SK-N-SH (cell line): ENCODE data around the gene TRAPPC2B. TPM values are rescaled to one million over a fixed set of nuclear protein-coding genes. Genes with fewer than 3 reads are reported as not detected.

Source experiments
- CTCF ChIA-PET: fragments of 300-600, 350-600 bp; formaldehyde crosslinking; extraction: SDS; loops from one replicate; lab custom pipeline; 2021; lab: Yijun Ruan, JAX
- POLR2A ChIA-PET: fragments of 350-600 bp; sonication (Branson Sonifier 250); formaldehyde crosslinking; extraction: SDS; loops from one replicate; lab custom pipeline; 2020; ENCODE audit warnings: antibody characterized with exemption, inconsistent platforms; lab: Yijun Ruan, JAX
- DNase-seq: peaks from one replicate; pipeline ENCODE4 v3.0.0; 2012
- H2AFZ ChIP-seq: fragments of 200-600 bp; sonication (generic); 2 replicates; pipeline ENCODE4 v1.8.1; 2016; ENCODE audit warnings: antibody characterized with exemption, mild to moderate bottlenecking, low read depth
- H3F3A ChIP-seq: fragments of 200-600 bp; sonication (generic); replicated peaks from 2 replicates; pipeline ENCODE3; 2016; ENCODE audit warnings: antibody characterized with exemption, mild to moderate bottlenecking; ENCODE audit not compliant: insufficient read depth
- H3K27ac ChIP-seq, 2 experiments: fragments of 200-500 bp in 1 of 2; fragments of 200-600 bp in 1 of 2; sonication (Bioruptor generic) in 1 of 2; sonication (generic), shearing (Covaris generic) in 1 of 2; 2 replicates each; pipeline versions ENCODE4 v1.5.1 to v1.6.1; 2014 to 2016; ENCODE audit warnings: low read depth in 2 of 2, inconsistent platforms in 1 of 2, low read length in 1 of 2, mild to moderate bottlenecking in 1 of 2, mixed read lengths in 1 of 2
- H3K27me3 ChIP-seq: fragments of 200-600 bp; sonication (generic), shearing (Covaris generic); 2 replicates; pipeline ENCODE4 v1.6.1; 2016; ENCODE audit warnings: mixed run types; ENCODE audit not compliant: insufficient read depth
- H3K36me3 ChIP-seq, 2 experiments: fragments of 200-500 bp in 1 of 2; fragments of 200-600 bp in 1 of 2; sonication (Bioruptor generic) in 1 of 2; sonication (generic) in 1 of 2; replicated peaks in 1 of 2; 2 replicates each; pipeline versions ENCODE3 to v1.5.1; 2014 to 2016; ENCODE audit warnings: low read length in 1 of 2, mild to moderate bottlenecking in 1 of 2; ENCODE audit not compliant: insufficient read depth in 2 of 2, control insufficient read depth in 1 of 2
- H3K4me1 ChIP-seq, 2 experiments: fragments of 200-500 bp in 1 of 2; fragments of 200-600 bp in 1 of 2; sonication (Bioruptor generic) in 1 of 2; sonication (generic), shearing (Covaris generic) in 1 of 2; 2 replicates each; pipeline versions ENCODE4 v1.5.1 to v1.6.1; 2014 to 2016; ENCODE audit warnings: low read depth in 1 of 2, low read length in 1 of 2, mixed run types in 1 of 2; ENCODE audit not compliant: insufficient read depth in 2 of 2, control insufficient read depth in 1 of 2
- H3K4me2 ChIP-seq: fragments of 200-600 bp; sonication (generic), shearing (Covaris generic); 2 replicates; pipeline ENCODE4 v1.6.1; 2017; ENCODE audit warnings: mixed run types
- H3K4me3 ChIP-seq, 2 experiments: fragments of 200-500 bp in 1 of 2; fragments of 200-600 bp in 1 of 2; sonication (Bioruptor generic) in 1 of 2; sonication (generic), shearing (Covaris generic) in 1 of 2; 2 replicates each; pipeline versions ENCODE4 v1.5.1 to v1.8.1; 2014 to 2016; ENCODE audit warnings: low read depth in 2 of 2, inconsistent platforms in 1 of 2, low read length in 1 of 2, mild to moderate bottlenecking in 1 of 2, mixed read lengths in 1 of 2, moderate library complexity in 1 of 2
- H3K79me2 ChIP-seq: fragments of 200-600 bp; sonication (generic); 2 replicates; pipeline ENCODE4 v1.8.1; 2017; ENCODE audit warnings: mild to moderate bottlenecking; ENCODE audit not compliant: insufficient read depth
- H3K9ac ChIP-seq: fragments of 200-600 bp; sonication (generic); 2 replicates; pipeline ENCODE4 v1.6.1; 2017; ENCODE audit warnings: mixed run types
- H3K9me2 ChIP-seq: fragments of 200-600 bp; sonication (generic); 2 replicates; pipeline ENCODE4 v1.6.1; 2017; ENCODE audit warnings: mixed run types
- H3K9me3 ChIP-seq: fragments of 200-600 bp; sonication (generic); 2 replicates; pipeline ENCODE4 v1.6.1; 2017; ENCODE audit warnings: mixed run types, mild to moderate bottlenecking, moderate library complexity
- H4K20me1 ChIP-seq: fragments of 200-600 bp; sonication (generic); 2 replicates; pipeline ENCODE4 v1.6.1; 2017; ENCODE audit warnings: mild to moderate bottlenecking, mixed run types; ENCODE audit not compliant: insufficient read depth
- CHD2 ChIP-seq: fragments of 150-350 bp; IDR thresholded peaks from 2 replicates; pipeline ENCODE4 v1.6.1; 2018; ENCODE audit warnings: low read length; ENCODE audit not compliant: partially characterized antibody
- ELF1 ChIP-seq: IDR thresholded peaks from 2 replicates; pipeline ENCODE4 v1.4.0; 2012
- EP300 ChIP-seq, 2 experiments: IDR thresholded peaks; 2 replicates each; pipeline versions ENCODE4 v1.4.0 to v1.6.1; 2012; ENCODE audit warnings: borderline replicate concordance in 1 of 2, low read depth in 1 of 2, low read length in 1 of 2
- EZH2phosphoT487 ChIP-seq: fragments of 200-600 bp; sonication (generic); IDR thresholded peaks from 2 replicates; pipeline ENCODE4 v1.6.1; 2017; ENCODE audit warnings: low read depth, mixed run types, mild to moderate bottlenecking, antibody characterized with exemption, moderate library complexity, borderline replicate concordance
- FOXJ3 ChIP-seq: sonication (generic); formaldehyde crosslinking; IDR thresholded peaks from 2 replicates; pipeline ENCODE4 v1.5.1; 2020; ENCODE audit warnings: mild to moderate bottlenecking, missing genetic modification reagents
- FOXM1 ChIP-seq: IDR thresholded peaks from 2 replicates; pipeline ENCODE4 v1.4.0; 2012; ENCODE audit warnings: low read depth, mild to moderate bottlenecking
- GATA2 ChIP-seq: sonication (generic); formaldehyde crosslinking; IDR thresholded peaks from 2 replicates; pipeline ENCODE4 v1.5.0; 2020; ENCODE audit warnings: mild to moderate bottlenecking, missing genetic modification reagents
- JUND ChIP-seq: IDR thresholded peaks from 2 replicates; pipeline ENCODE4 v1.4.0; 2012
- MEF2A ChIP-seq: IDR thresholded peaks from 2 replicates; pipeline ENCODE4 v1.4.0; 2012; ENCODE audit warnings: low read depth, borderline replicate concordance
- MXI1 ChIP-seq: IDR thresholded peaks from 2 replicates; pipeline ENCODE4 v1.6.1; 2012; ENCODE audit warnings: mild to moderate bottlenecking, low read depth, low read length, improper control_type of control experiment
- NFIC ChIP-seq: IDR thresholded peaks from 2 replicates; pipeline ENCODE4 v1.4.0; 2012; ENCODE audit warnings: borderline replicate concordance
- PBX3 ChIP-seq: IDR thresholded peaks from 2 replicates; pipeline ENCODE4; 2012
- POLR2AphosphoS5 ChIP-seq: IDR thresholded peaks from 2 replicates; pipeline ENCODE4 v1.6.1; 2012; ENCODE audit warnings: low read depth, low read length
- RCOR1 ChIP-seq: fragments of 150-350 bp; IDR thresholded peaks from 2 replicates; pipeline ENCODE4 v1.6.1; 2017; ENCODE audit warnings: antibody characterized with exemption, low read length
- RFX5 ChIP-seq: IDR thresholded peaks from 2 replicates; pipeline ENCODE4 v1.6.1; 2012; ENCODE audit warnings: mild to moderate bottlenecking, improper control_type of control experiment, low read length
- SIN3A ChIP-seq: IDR thresholded peaks from 2 replicates; pipeline ENCODE4 v1.6.1; 2012; ENCODE audit warnings: low read depth, mild to moderate bottlenecking, low read length, moderate library complexity, borderline replicate concordance
- SMC3 ChIP-seq: IDR thresholded peaks from 2 replicates; pipeline ENCODE4 v1.6.1; 2012; ENCODE audit warnings: low read depth, low read length, improper control_type of control experiment
- TCF12 ChIP-seq: IDR thresholded peaks from 2 replicates; pipeline ENCODE4 v1.4.0; 2012
- TEAD4 ChIP-seq: IDR thresholded peaks from 2 replicates; pipeline ENCODE4 v1.4.0; 2012; ENCODE audit warnings: mild to moderate bottlenecking, borderline replicate concordance; ENCODE audit not compliant: insufficient read depth
- USF1 ChIP-seq: IDR thresholded peaks from 2 replicates; pipeline ENCODE4 v1.4.0; 2012; ENCODE audit warnings: low read depth, borderline replicate concordance
- YY1 ChIP-seq: IDR thresholded peaks from 2 replicates; pipeline ENCODE4 v1.4.0; 2012; ENCODE audit warnings: low read depth, mild to moderate bottlenecking
- WGBS: methylation state at CpG from one replicate; pipeline ENCODE4 v1.1.6; 2017; ENCODE audit warnings: low lambda C conversion rate; 5-methylcytosine and 5-hydroxymethylcytosine counted together
- polyA plus RNA-seq, 3 experiments: library from polyadenylated mRNA; depleted of rRNA; stranded (reverse); fragments of >200 nt; gene quantifications; 2 replicates each; pipeline ENCODE4 v1.2.3, GENCODE V29; 2012
- TF ChIP-seq, protein P1 (sequence below): IDR thresholded peaks from 2 replicates; pipeline ENCODE4 v1.6.1; 2012; ENCODE audit warnings: mild to moderate bottlenecking, low read depth, low read length, moderate library complexity
- TF ChIP-seq, protein P2 (sequence below): IDR thresholded peaks from 2 replicates; pipeline ENCODE4 v1.4.0; 2012; ENCODE audit warnings: low read depth
- TF ChIP-seq, protein P3 (sequence below): fragments of 150-350 bp; IDR thresholded peaks from 2 replicates; pipeline ENCODE4 v1.6.1; 2017; ENCODE audit warnings: antibody characterized with exemption, low read length, low read depth, borderline replicate concordance

Gene TRAPPC2B
- polyA plus RNA-seq, 1 of the 3 experiments (the other 2 are of a cell fraction), result 21.0 TPM

DNA sequence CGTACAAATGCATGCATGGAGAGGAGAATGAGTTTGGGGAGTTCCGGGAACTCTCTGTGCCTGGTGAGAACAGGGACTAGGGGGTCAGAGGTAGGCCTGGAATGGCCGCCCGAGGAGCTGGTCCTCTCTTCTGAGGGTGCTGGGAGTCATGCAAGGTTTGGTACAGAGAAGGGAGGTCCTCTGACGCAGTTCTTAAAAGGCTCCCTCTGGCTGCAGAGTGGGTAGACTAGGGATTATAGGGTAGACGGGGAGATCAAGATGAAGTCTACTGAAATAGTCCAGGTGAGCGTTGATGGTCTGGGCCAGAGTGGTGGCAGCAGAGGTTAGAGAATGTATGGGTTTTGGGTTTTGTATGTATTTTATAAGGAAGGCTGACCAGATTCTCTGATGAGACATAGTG, 11.5 kb upstream of the TRAPPC2B start:
- peak overlapping the region; percentile 86 for H3K4me2 ChIP-seq
- peaks cover 17 to 29% of the 10 kb centered on the region in 2 experiments for H3K36me3 ChIP-seq
- peak overlapping the region in 1 of 2 experiments; percentile 59; a peak in 1 of 4 replicates for H3K27ac ChIP-seq
- peak overlapping the region; percentile 72; the same call in 1 of the 2 replicates for H2AFZ ChIP-seq
- no peaks in the 10 kb centered on the region for H3F3A ChIP-seq
- H3K27me3 ChIP-seq, result no peaks in the 10 kb centered on the region
- 15% methylated on average over 7 of the region's 7 CpGs for WGBS
- peak overlapping the region; percentile 85 for H3K9ac ChIP-seq
- no peak for DNase-seq
- no peaks in the 10 kb centered on the region for H4K20me1 ChIP-seq
- TF ChIP-seq YY1, result no peak
- no peak for TF ChIP-seq FOXJ3 (CRISPR knock-in tag)
- no peak for TF ChIP-seq TEAD4
- no peak for TF ChIP-seq ELF1
- TF ChIP-seq FOXM1, result no peak
- TF ChIP-seq SMC3, result no peak
- TF ChIP-seq TCF12, result no peak
- TF ChIP-seq MEF2A, result no peak
- TF ChIP-seq, protein P1, sequence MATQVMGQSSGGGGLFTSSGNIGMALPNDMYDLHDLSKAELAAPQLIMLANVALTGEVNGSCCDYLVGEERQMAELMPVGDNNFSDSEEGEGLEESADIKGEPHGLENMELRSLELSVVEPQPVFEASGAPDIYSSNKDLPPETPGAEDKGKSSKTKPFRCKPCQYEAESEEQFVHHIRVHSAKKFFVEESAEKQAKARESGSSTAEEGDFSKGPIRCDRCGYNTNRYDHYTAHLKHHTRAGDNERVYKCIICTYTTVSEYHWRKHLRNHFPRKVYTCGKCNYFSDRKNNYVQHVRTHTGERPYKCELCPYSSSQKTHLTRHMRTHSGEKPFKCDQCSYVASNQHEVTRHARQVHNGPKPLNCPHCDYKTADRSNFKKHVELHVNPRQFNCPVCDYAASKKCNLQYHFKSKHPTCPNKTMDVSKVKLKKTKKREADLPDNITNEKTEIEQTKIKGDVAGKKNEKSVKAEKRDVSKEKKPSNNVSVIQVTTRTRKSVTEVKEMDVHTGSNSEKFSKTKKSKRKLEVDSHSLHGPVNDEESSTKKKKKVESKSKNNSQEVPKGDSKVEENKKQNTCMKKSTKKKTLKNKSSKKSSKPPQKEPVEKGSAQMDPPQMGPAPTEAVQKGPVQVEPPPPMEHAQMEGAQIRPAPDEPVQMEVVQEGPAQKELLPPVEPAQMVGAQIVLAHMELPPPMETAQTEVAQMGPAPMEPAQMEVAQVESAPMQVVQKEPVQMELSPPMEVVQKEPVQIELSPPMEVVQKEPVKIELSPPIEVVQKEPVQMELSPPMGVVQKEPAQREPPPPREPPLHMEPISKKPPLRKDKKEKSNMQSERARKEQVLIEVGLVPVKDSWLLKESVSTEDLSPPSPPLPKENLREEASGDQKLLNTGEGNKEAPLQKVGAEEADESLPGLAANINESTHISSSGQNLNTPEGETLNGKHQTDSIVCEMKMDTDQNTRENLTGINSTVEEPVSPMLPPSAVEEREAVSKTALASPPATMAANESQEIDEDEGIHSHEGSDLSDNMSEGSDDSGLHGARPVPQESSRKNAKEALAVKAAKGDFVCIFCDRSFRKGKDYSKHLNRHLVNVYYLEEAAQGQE, result no peak
- TF ChIP-seq SIN3A, result no peak
- TF ChIP-seq NFIC, result no peak
- no peak for TF ChIP-seq GATA2
- no peak for TF ChIP-seq CHD2
- no peak for TF ChIP-seq POLR2AphosphoS5
- TF ChIP-seq, protein P2, sequence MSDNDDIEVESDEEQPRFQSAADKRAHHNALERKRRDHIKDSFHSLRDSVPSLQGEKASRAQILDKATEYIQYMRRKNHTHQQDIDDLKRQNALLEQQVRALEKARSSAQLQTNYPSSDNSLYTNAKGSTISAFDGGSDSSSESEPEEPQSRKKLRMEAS, result no peak
- peaks cover 35% of the 10 kb centered on the region for H3K79me2 ChIP-seq
- H3K9me3 ChIP-seq, result no peaks in the 10 kb centered on the region
- H3K4me1 ChIP-seq, result peaks cover 7 to 18% of the 10 kb centered on the region in 2 experiments; a peak in 2 of 4 replicates
- POLR2A ChIA-PET, result no interaction called here
- H3K9me2 ChIP-seq, result no peaks in the 10 kb centered on the region
- CTCF ChIA-PET, result no interaction called here
- H3K4me3 ChIP-seq, result peak overlapping the region; percentile 98 to 99

DNA sequence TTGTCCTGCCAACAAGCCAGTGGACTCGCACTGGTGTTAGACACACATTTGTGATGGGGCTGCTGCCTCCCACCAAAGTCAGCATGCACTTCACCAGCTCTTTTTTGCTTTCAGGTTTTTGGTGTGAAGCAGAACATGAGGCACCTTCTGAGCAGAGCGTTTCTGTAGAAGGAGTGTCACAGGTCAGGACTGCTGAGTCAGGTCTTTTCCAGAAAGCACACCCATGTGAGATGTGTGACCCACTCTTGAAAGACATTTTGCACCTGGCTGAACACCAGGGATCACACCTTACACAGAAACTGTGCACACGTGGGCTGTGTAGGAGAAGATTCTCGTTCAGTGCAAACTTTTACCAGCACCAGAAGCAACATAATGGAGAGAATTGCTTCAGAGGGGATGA, 7.4 kb upstream of the TRAPPC2B start:
- Histone ChIP-seq H3F3A (no peaks in the 10 kb centered on the region), H3K4me2 (no peak overlapping the region), H2AFZ (no peak overlapping the region), H3K36me3 (peaks cover 36 to 57% of the 10 kb centered on the region in 2 experiments), H4K20me1 (no peaks in the 10 kb centered on the region), H3K79me2 (peaks cover 35% of the 10 kb centered on the region), H3K27ac (no peak overlapping the region), H3K9me3 (no peaks in the 10 kb centered on the region), H3K4me3 (no peak overlapping the region), H3K9ac (no peak overlapping the region), H3K4me1 (peaks cover 7 to 16% of the 10 kb centered on the region in 2 experiments; a peak in 2 of 4 replicates), H3K27me3 (no peaks in the 10 kb centered on the region), H3K9me2 (no peaks in the 10 kb centered on the region)
- 88% methylated on average over 4 of the region's 4 CpGs for WGBS
- DNase-seq, result no peak
- TF ChIP-seq FOXJ3 (CRISPR knock-in tag) (no peak), TCF12 (no peak), RCOR1 (no peak), MXI1 (no peak), EP300 (IDR thresholded peaks at IDR 0.05; ENCODE audit: borderline replicate concordance in 1 of 2, low read depth in 1 of 2, low read length in 1 of 2) (no peak), GATA2 (no peak), CHD2 (no peak), EZH2phosphoT487 (no peak), YY1 (no peak), ELF1 (no peak), SIN3A (no peak), PBX3 (no peak), RFX5 (no peak), JUND (no peak), USF1 (no peak)
- TF ChIP-seq, protein P3, sequence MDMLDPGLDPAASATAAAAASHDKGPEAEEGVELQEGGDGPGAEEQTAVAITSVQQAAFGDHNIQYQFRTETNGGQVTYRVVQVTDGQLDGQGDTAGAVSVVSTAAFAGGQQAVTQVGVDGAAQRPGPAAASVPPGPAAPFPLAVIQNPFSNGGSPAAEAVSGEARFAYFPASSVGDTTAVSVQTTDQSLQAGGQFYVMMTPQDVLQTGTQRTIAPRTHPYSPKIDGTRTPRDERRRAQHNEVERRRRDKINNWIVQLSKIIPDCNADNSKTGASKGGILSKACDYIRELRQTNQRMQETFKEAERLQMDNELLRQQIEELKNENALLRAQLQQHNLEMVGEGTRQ, result no peak
- ChIA-PET POLR2A (no interaction called here), CTCF (interaction anchor here (0.8 kb wide), 1 partner anchor 51 kb away, joined by 3 read pairs; no protein-coding TSS in a partner anchor)
